Activated CD4-positive, CD25-positive, alpha-beta regulatory T cell treated with anti-CD3 and anti-CD28 coated beads, Interleukin-2, amount 50 U/mL, for 24 hours (primary cell): ENCODE data around the gene NDUFA13.
A peak's percentile ranks its signal among the peaks of the same experiment; 100 is the strongest.

ENCODE experiments used
- ATAC-seq, 2 donors: fragments of 150-1000 bp; cut with Tn5 transposase; one replicate each; pipeline ENCODE4 v1.10.0; 2021; ENCODE audit warnings: mild to moderate bottlenecking in 1 of 2, moderate library complexity in 1 of 2

The NDUFA13 gene

DNA sequence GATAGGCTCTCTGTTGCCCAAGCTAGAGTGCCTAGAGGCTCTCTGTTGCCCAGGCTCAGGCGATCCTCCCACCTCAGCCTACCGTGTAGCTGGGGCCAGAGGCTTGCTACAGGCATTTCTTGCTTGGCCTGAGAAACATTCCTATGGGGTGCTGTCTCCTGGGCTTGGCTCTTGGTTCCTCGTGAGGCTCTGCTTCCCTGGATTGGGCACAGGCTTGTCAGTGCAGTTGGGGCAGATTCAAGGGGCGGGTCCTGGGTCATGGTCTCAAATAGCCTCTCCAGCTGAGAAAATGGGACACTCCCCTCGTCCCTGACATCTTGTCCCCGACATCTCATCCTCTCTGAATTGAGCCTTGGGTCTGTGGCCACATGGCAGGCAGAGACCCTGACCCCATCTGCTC lies 5.6 kb upstream of the NDUFA13 start:
- no peak for ATAC-seq

DNA sequence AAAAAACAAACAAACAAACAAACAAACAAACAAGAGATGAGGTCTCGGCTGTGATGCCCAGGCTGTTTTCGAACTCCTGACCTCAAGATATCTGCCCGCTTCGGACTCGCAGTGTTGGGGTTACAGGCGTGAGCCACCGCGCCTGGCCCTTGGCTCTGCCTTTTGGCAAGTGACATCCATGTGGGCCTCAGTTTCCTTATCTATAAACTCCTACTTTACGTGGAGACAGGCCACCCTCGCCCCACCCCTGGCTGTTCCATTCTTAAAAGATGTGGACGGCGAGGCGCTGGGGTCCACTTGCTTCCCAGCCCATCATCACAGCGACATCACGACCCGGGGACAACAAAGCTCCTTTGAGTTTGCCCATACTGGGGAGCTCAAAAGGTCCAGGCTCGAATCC lies 2.3 kb upstream of the NDUFA13 start:
- ATAC-seq: no peak

DNA sequence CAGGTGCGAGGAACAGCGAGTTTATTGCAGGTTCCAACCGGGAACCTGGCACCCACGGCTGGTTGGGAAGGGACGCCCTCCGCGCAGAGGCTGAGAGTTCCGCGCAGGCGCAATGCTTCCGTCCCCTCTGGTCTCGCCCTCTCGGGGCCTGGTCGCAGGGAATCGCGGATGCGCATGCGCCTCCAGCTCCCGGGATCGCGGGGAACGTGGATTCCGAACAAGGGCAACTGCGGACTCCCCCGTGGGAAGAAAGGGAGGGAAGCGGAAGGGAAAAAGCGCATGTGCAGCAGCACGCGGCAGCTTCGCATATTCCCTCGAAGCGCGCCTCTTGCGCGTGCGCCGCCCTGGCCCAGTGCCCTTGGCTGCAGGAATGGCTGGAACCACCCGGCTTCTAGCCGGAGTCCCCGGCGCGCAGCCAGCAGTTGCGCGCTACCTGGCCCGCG lies 1.8 kb upstream of the NDUFA13 start:
- no peak for ATAC-seq

- no peak for ATAC-seq
Observed at GRCh38 chr19:19514881-19515641, 964 bp upstream of the NDUFA13 start, which contains the start of gene TSSK6. Gene TSSK6 (minus strand): TSS chr19:19515548. CDS start chr19:19515427, 121 bp downstream.

- ATAC-seq: no peak
Observed at GRCh38 chr19:19517235-19517619, 1.2 kb downstream of the NDUFA13 start.

GRCh38 chr19:19520989-19521388 lies 5.0 kb downstream of the NDUFA13 start:
- ATAC-seq: no peak

GRCh38 chr19:19523177-19523576 lies 7.2 kb downstream of the NDUFA13 start:
- no peak for ATAC-seq

GRCh38 chr19:19524053-19524452 lies 8.0 kb downstream of the NDUFA13 start:
- ATAC-seq: no peak

DNA sequence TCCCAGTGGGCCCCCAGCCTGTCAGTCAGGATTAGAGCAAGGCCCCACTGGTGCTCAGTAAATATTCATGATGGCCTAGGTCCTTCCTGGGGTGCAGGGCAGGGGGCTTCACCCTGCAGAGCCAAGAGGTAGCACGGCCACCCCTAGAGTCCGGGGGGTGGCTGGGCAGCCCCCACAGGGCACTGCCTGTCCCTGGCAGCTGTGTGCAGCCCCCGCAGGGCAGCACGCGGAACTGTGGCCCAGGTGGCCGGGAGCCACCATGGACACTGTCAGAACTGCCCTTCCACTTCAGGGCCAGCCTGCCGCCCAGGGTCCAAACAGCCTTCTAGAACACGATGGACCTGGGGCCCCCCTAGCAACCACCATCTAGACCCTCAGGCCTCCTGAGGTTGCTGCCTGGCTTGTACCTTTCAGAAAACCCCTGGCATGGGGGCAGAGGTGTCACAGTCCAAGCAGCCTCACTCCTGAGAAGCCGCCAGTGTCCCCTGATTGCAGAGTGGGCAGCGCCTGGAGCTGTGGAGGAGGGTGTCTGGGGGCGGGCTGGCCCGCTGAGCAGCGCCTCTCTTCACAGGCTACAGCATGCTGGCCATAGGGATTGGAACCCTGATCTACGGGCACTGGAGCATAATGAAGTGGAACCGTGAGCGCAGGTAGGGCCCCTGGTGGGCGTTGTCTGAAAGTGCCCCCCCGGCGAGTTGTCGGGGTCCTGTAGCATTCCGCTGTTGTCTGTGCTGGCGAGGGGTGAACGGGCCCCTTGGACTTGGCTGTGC lies 9.8 kb downstream of the NDUFA13 start:
- no peak for ATAC-seq

DNA sequence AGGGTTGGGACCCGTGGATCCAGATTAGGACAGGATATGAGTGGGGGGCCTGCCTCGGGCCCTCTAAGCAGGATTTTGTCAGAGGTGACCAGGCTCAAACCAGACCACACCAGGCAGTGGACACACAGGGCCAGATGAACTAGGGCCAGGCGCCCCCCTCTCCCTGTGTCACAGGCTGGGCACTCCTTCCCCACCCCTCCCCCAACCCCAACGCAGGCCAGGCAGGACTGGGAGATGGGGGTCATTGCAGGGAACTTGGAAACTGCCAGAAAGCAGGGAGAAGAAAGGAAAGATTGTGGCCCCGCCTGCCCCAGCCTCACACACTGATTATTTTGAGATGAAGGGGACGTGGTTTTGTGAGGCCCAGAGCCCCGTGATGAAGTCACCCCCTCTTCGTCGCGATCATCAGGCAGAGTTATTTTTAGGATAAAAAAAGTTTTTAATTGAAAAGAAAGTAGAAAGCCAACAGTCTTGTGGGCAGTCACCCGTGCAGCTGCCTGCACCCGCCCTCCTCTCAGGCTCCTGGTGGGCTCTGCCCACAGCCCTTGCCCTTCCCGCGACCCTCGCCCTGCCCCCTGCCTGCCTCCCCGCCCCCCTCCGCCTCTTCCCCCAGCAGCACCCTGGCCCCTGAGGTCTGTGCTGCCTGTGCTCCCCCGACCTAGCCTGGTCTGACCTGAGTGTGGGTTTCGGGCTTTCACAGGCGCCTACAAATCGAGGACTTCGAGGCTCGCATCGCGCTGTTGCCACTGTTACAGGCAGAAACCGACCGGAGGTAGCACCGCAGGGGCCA lies 10.8 kb downstream of the NDUFA13 start:
- no peak for ATAC-seq

- ATAC-seq: no peak
Observed at GRCh38 chr19:19527371-19527656, 11.3 kb downstream of the NDUFA13 start.

DNA sequence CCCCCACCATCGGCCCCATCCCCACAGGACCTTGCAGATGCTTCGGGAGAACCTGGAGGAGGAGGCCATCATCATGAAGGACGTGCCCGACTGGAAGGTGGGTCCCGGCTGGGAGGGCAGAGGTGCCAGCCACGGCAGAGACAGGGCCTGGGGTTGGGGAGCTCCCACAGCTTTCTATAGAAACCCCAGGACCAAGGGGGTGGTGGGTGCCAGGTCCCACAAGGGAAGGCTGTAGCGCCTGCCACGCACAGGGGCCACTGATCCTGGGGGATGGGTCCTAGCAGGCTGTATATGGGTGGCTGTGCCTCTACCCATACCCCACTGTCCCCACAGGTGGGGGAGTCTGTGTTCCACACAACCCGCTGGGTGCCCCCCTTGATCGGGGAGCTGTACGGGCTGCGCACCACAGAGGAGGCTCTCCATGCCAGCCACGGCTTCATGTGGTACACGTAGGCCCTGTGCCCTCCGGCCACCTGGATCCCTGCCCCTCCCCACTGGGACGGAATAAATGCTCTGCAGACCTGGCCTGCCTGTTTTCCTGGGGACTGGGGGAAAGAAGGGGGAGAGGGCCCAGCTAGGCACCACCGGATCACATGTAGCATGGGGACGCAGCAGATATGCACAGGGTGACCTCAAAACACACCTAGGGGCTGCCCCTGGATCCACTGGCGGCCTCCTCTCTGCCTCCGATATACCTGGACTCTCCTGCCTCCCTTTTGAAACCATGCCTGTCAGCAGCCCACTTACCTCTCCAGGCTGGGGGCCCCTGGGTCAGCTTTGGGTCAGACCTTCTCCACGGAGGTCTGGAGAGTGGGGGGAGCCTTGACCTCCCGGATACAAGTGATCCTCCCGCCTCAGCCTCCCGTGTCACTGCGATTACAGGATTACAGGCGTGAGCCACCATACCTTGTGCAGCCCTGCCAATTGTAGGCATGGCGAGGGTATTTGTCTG lies 11.9 kb downstream of the NDUFA13 start:
- ATAC-seq: no peak

- no peak for ATAC-seq
Observed at GRCh38 chr19:19528721-19529490, 12.9 kb downstream of the NDUFA13 start, which contains the start of gene YJEFN3. Gene YJEFN3 (plus strand): TSS chr19:19528911. CDS start chr19:19528933, 22 bp downstream.

DNA sequence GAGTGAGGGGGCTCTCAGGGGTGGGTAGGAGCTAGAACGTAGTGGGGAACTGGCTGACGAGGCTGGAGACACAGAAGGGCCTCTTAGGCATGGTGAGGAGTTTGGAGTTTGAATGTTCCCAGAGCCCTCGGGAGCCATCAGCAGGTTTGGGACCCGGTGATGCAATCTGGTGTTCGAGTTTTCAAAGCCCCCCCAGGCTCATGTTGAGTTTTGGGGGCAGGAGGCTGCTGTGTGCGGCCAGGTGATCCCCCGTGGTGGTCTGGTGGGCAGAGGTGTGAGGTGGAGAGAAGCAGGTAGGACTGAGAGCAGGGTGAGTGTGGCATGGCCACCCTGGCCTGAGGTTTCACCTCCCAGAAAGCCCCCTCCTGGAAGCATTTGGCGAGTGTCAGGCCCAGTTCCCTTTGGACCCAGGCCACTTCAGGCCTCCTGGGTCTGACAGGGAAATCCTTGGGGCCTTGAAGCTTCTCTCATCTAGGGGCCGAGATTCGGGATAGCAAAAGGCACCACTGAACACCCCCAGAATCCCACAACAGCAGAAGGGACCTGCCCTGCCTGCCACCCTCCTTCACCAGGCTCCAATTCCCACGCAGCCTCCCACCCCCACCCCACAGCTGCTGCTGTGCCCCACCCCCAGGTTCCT lies 13.9 kb downstream of the NDUFA13 start:
- ATAC-seq: no peak

- ATAC-seq: no peak
Observed at GRCh38 chr19:19530423-19530804, 14.4 kb downstream of the NDUFA13 start.

- ATAC-seq: no peak
Observed at GRCh38 chr19:19530889-19531288, 14.9 kb downstream of the NDUFA13 start.

DNA sequence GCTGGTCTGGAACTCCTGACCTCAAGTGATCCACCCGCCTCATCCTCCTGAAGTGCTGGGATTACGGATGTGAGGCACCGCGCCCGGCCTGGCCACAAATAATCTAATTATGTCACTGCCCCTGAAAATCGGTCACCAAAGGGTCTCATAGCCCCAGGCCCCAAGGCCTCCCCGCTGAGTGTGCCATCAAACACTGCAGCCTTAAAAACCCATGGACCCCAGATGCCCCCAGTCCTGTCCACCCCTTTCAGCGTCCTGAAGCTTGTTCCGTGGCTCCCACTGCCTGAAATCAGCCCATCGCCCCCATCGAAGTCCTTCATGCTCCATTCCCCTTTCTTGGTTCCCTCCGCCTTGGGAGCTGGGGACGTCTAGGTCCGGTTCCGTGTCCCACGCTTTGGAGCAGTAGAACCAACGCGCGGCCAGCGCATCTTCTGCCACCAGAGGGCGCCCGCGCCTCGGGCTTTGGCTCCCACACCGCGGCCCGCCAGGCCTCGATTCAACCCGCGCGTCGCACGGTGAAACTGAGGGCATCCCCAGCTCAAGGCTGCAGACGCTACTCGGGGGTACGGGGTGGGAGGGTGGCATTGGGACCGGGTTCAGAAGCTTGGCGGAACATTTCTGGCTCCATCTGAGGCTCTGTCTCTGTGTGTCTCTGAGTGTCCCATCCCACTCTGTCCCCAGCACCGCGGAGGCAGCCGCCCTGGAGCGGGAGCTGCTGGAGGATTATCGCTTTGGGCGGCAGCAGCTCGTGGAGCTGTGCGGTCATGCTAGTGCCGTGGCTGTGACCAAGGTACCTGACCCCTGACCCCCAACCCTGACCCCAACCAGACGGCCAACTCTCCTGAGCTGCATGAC lies 16.2 kb downstream of the NDUFA13 start:
- ATAC-seq: peak; percentile 85 to 89

DNA sequence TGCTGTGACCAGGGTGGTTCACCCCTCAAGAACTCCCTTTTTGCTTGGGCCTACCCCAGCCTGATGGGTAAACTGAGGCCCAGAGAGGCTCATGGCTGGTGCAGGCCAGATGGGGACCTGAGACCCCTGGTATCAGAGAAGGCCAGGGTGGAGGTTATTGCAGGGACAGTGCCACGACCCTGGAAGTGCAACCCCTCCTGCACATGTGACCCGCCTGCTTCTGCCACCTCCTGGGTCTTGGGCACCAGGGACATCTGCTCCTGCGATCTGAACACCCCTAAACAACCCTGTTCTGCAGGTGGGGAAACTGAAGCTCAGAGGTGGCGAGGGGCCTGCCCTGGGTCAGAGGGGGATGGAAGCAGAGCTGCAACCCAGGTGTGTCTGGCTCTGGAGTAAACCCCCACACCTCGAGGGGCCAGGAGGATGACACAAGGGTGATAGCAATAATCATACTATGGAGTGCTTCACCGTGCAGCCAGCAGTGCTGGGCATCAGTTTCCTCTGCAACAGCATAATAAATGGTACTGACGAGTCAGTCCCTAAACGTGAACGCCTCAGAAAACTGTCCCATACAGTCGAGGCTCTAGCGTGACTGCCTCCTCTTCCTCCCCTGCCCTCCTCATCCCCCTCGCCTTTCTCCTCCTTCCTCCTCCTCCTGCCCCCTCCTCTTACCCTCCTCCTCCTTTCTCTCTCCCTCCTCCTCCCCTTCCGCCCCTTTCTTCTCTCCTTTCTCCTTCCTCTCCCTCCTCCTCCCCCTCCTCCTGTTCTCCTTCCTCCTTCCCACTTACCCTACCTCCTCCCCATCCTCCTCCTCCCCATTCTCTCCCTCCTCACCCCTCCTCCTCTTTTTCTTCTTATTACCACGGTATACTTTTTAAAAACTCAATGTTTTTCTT lies 17.0 kb downstream of the NDUFA13 start:
- ATAC-seq: no peak

DNA sequence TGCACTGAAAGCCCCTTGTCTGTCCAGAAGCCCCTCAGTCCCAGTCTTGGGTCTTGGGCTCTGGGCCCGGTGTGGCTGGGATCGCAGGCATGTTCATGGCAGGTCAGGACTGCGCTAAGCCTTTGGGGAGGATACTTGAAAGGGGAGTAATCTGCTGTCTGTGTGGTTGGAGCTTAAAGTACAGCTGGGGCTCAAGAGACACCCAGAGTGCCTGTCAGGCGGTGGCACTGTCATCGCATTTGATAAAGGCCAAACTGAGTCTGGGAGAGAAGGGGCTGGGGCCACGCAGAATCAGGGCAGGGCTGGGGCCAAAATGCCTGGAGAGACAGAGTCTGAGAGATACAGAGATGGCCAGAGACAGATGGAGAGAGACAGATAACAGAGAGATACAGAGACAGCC lies 17.8 kb downstream of the NDUFA13 start:
- no peak for ATAC-seq
